C4-2B (cell line): ENCODE measurements around the gene NFAT5.

ENCODE experiments used
- H3K27ac ChIP-seq: fragments of 450-650 bp; 2 replicates; pipeline ENCODE4 v1.5.1; 2017
- CTCF ChIP-seq: fragments of 450-650 bp; conservative IDR thresholded peaks from 2 replicates; pipeline ENCODE4 v1.5.1; 2017; ENCODE audit warnings: mild to moderate bottlenecking
- ZFX ChIP-seq: fragments of 450-650 bp; IDR thresholded peaks from 2 replicates; pipeline ENCODE4 v1.6.1; 2017

NFAT5 gene

DNA sequence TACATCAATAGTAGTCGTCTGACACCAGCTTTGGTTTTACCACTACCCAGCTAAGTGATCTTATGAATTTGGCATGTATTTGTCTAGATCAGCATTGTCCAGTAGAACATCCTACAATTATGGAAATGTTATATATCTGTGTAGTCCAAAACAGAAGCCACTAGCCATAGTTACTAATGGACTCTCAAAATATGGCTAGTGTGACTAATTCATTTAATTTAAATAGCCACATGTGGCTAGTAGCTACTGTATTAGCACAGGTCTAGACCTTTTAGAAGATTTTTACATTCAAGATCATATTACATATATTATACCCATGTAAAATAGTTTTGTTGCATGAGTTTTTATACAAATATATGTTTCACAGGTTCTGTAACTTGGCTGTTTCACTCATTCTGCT lies 27.0 kb upstream of the NFAT5 start:
- TF ChIP-seq ZFX (no peak), CTCF (no peak)
- no peak overlapping the region for H3K27ac ChIP-seq

- no peak overlapping the region for H3K27ac ChIP-seq
- no peak for TF ChIP-seq CTCF
- no peak for TF ChIP-seq ZFX
Observed at GRCh38 chr16:69542974-69543373, 22.8 kb upstream of the NFAT5 start.

GRCh38 chr16:69544088-69544487 lies 21.7 kb upstream of the NFAT5 start:
- TF ChIP-seq ZFX = no peak
- TF ChIP-seq CTCF = no peak
- H3K27ac ChIP-seq = no peak overlapping the region

DNA sequence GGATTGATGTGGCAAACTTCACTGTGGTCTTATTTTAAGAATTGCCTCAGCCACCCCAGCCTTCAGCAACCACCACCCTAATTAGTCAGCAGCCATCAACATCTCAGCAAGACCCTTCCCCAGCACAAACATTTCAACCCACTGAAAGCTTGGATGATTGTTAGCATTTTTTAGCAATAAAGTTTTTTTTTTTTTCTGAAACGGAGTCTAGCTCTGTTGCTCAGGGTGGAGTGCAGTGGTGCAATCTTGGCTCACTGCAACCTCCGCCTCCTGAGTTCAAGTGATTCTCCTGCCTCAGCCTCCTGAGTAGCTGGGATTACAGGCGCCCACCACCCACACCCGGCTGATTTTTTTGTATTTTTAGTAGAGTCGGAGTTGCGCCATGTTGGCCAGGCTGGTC lies 19.1 kb upstream of the NFAT5 start:
- peak overlapping the region; percentile 81 for H3K27ac ChIP-seq

DNA sequence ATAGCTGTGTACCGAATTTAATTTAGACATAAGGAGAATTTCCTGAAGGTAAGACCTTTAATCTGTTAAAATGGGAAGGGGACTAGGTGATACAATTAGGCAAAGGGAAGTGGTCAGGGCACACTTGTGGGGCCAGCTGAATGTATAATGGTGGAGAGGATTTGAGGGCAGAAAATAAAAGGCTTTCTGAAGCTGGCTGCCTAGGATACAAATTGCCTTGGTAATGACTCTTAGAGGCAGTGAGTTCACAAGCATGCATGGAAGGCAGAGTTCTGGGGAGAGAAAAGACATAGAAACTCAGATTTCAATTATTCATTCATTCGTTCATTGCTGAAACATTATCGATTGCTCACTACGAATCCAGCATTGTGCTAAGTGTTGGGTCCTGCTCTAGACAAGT lies 12.4 kb upstream of the NFAT5 start:
- no peak for TF ChIP-seq ZFX
- no peak for TF ChIP-seq CTCF
- no peak overlapping the region for H3K27ac ChIP-seq

GRCh38 chr16:69554495-69554894 lies 11.3 kb upstream of the NFAT5 start:
- TF ChIP-seq CTCF (no peak), ZFX (no peak)
- no peak overlapping the region for H3K27ac ChIP-seq

DNA sequence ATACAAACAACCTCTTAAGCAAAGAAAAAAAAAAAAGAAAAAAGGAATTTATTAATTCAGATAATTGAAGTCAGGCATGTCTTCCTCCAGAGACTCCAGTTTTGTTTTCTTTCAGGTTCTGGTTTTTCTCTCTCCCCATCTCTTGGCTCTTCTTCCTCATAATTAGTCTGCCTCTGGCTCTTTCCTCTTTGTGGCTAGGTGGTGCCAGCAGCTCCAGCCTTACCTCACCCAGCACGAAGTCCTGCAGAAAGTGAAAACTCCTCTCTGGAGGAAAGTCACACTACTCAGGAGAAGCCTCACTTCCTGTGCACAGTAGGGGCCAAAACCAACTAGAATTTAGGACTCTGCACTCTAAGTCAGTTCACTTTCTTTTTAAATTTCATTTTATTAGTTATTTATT lies 10.3 kb upstream of the NFAT5 start:
- no peak overlapping the region for H3K27ac ChIP-seq
- no peak for TF ChIP-seq ZFX
- no peak for TF ChIP-seq CTCF

DNA sequence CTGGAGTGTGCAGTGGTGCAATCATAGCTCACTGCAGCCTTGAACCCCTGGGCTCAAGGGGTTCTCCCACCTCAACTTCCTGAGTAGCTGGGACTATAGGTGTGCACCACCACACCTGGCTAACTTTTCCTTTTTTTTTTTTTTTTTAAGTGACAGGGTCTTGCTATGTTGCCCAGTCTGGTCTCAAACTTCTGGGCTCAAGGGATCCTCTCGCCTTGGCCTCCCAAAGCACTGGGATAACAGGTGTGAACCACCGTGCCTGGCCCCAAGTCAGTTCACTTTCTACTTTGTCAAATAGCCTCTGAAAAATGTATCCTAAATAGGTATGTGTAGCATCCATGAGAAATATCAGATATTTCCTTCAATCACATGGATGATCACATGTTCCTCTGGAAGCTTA lies 9.9 kb upstream of the NFAT5 start:
- H3K27ac ChIP-seq = no peak overlapping the region

More for the DNA sequence above, 9.9 kb upstream of the NFAT5 start:
- TF ChIP-seq ZFX (no peak), CTCF (no peak)
